Sigmoid colon (tissue), 7 donors: ENCODE data around the gene LONRF3. TPM values are rescaled to one million over a fixed set of nuclear protein-coding genes. Genes with fewer than 3 reads are reported as not detected.

Experiments
- DNase-seq: peaks from one replicate; pipeline ENCODE4 v3.0.0-alpha.2; 2019
- H3K27ac ChIP-seq, 4 donors: fragments of 200-600 bp; sonication (generic); one replicate each; pipeline ENCODE4 v1.5.1; 2016 to 2019; ENCODE audit warnings: mild to moderate bottlenecking in 1 of 4
- H3K27me3 ChIP-seq, 3 donors: fragments of 200-600 bp; sonication (generic); one replicate each; pipeline ENCODE4 v1.5.1; 2019; ENCODE audit warnings: mild to moderate bottlenecking in 1 of 3
- H3K36me3 ChIP-seq, 4 donors: fragments of 200-600 bp; sonication (generic); one replicate each; pipeline ENCODE4 v1.5.1; 2016 to 2019
- H3K4me1 ChIP-seq, 4 donors: fragments of 200-600 bp; sonication (generic); one replicate each; pipeline ENCODE4 v1.5.1; 2017 to 2019
- H3K4me3 ChIP-seq, 4 donors: fragments of 200-600 bp; sonication (generic); one replicate each; pipeline ENCODE4 v1.5.1; 2017 to 2019; ENCODE audit warnings: mild to moderate bottlenecking in 2 of 4, moderate library complexity in 1 of 4
- H3K9me3 ChIP-seq, 4 donors: fragments of 200-600 bp in 3 of 4; sonication (generic) in 3 of 4; one replicate each; pipeline versions ENCODE4 v1.5.1 to v1.6.1; 2013 to 2019
- EP300 ChIP-seq, 4 donors: sonication (generic); formaldehyde crosslinking; IDR thresholded peaks; one replicate each; pipeline ENCODE4 v1.6.1; 2017; ENCODE audit warnings: antibody characterized with exemption in 4 of 4
- POLR2A ChIP-seq, 2 donors: fragments of 450-650 bp; IDR thresholded peaks; one replicate each; pipeline ENCODE4 v1.6.1; 2016; ENCODE audit warnings: antibody characterized with exemption in 2 of 2, mild to moderate bottlenecking in 2 of 2, moderate library complexity in 2 of 2
- POLR2AphosphoS5 ChIP-seq, 4 donors: sonication (generic); formaldehyde crosslinking; IDR thresholded peaks; one replicate each; pipeline ENCODE4 v1.6.1; 2017; ENCODE audit warnings: antibody characterized with exemption in 4 of 4
- WGBS, 2 donors: extraction: QIAGEN DNeasy Blood & Tissue Kit; methylation state at CpG; one replicate each; pipeline ENCODE4 v1.1.7; 2013; 5-methylcytosine and 5-hydroxymethylcytosine counted together
- intact Hi-C: fragments of 100-400 bp; cut with DNase I; formaldehyde crosslinking; loops from one replicate; pipeline ENCODE4 v1.15.1; 2023
- polyA plus RNA-seq, 3 donors: library from polyadenylated mRNA; stranded (reverse); fragments of 200-250 nt; gene quantifications; one replicate each; pipeline ENCODE4 v1.2.3, GENCODE V29; 2013
- total RNA-seq, 4 donors: library from RNA; depleted of rRNA; stranded (reverse); fragments of >200 nt; gene quantifications; one replicate each; pipeline ENCODE4 v1.1.0, GENCODE V29; 2016
- TF ChIP-seq, protein P1 (sequence below), 4 experiments: fragments of 450-650 bp in 3 of 4; fragments of 200-600 bp in 1 of 4; IDR thresholded peaks; one replicate each; pipeline ENCODE4 v1.5.1; 2016 to 2019; ENCODE audit warnings: antibody characterized with exemption in 4 of 4, mild to moderate bottlenecking in 3 of 4, moderate library complexity in 2 of 4
- donor health status: healthy with polysubstance abuse.
- donor health status: Bipolar disorder and iron deficiency.
- donor health status: healthy.

The LONRF3 gene
- total and polyA plus RNA-seq, 7 donors, result 2.6 to 26.8 (median 14.4) TPM

DNA sequence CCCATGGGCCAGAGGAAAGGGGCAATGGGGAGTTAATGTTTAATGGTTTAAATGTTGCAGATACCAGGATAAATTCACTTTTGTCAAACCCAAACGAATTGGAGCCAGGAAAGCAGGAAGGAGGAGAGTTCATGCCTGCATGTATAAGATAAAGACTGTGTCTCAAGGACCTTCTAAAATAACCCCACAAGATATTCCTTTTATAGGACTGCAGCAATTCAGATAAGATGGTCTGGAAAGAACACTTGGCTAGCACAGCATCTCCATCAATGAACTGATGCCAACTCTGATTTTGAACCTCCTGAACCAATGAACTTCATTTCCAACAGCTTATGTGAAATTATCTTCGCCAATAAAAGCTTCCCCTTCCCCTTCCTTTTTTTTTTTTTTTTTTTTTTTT is 31.3 kb upstream of the LONRF3 start:
- H3K36me3 ChIP-seq, result no peaks in the 10 kb centered on the region
- TF ChIP-seq EP300 (IDR thresholded peaks at IDR 0.05), result no peak
- TF ChIP-seq POLR2AphosphoS5 (IDR thresholded peaks at IDR 0.05), result no peak
- TF ChIP-seq, protein P1, sequence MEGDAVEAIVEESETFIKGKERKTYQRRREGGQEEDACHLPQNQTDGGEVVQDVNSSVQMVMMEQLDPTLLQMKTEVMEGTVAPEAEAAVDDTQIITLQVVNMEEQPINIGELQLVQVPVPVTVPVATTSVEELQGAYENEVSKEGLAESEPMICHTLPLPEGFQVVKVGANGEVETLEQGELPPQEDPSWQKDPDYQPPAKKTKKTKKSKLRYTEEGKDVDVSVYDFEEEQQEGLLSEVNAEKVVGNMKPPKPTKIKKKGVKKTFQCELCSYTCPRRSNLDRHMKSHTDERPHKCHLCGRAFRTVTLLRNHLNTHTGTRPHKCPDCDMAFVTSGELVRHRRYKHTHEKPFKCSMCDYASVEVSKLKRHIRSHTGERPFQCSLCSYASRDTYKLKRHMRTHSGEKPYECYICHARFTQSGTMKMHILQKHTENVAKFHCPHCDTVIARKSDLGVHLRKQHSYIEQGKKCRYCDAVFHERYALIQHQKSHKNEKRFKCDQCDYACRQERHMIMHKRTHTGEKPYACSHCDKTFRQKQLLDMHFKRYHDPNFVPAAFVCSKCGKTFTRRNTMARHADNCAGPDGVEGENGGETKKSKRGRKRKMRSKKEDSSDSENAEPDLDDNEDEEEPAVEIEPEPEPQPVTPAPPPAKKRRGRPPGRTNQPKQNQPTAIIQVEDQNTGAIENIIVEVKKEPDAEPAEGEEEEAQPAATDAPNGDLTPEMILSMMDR (IDR thresholded peaks at IDR 0.05), result no peak
- TF ChIP-seq POLR2A (IDR thresholded peaks at IDR 0.05), result no peak
- H3K27me3 ChIP-seq, result no peaks in the 10 kb centered on the region
- H3K9me3 ChIP-seq, result no peaks in the 10 kb centered on the region
- no peak overlapping the region for H3K4me3 ChIP-seq
- DNase-seq, result no peak
- 57 to 63% methylated on average over 2 of the region's 2 CpGs for WGBS, 2 donors
- no peaks in the 10 kb centered on the region for H3K4me1 ChIP-seq
- no peak overlapping the region for H3K27ac ChIP-seq
- intact Hi-C loops, result no loop called here

DNA sequence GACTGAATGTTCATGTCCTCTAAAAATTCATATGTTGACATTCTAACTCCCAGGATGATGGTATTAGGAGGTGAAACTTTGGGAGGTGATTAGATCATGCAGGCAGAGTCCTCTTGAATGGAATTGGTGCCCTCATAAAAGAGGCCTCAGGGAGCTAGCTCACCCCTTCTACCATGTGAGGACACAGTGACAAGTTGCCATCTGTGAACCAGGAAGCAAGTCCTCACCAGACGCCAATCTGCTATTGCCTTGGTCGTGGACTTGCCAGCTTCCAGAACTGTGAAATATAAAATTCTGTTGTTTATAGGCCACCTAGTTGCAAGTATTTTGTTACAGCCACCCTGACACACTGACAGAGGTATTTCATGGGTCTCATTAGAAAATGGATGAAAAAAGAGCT is 28.5 kb upstream of the LONRF3 start:
- Histone ChIP-seq H3K4me1 (no peaks in the 10 kb centered on the region), H3K27me3 (no peaks in the 10 kb centered on the region), H3K4me3 (no peak overlapping the region), H3K27ac (peak overlapping the region in 1 of 4 donors; percentile 4), H3K36me3 (no peaks in the 10 kb centered on the region), H3K9me3 (no peaks in the 10 kb centered on the region)
- 38 to 63% methylated on average over 2 of the region's 2 CpGs for WGBS, 2 donors
- intact Hi-C loops, result no loop called here
- TF ChIP-seq, protein P1 (IDR thresholded peaks at IDR 0.05), result no peak
- no peak for TF ChIP-seq POLR2AphosphoS5 (IDR thresholded peaks at IDR 0.05)
- TF ChIP-seq EP300 (IDR thresholded peaks at IDR 0.05), result no peak
- TF ChIP-seq POLR2A (IDR thresholded peaks at IDR 0.05), result no peak
- DNase-seq, result no peak

- no peak overlapping the region for H3K4me3 ChIP-seq
- DNase-seq, result no peak
- no peak overlapping the region for H3K27ac ChIP-seq
- no peaks in the 10 kb centered on the region for H3K36me3 ChIP-seq
- 76 to 90% methylated on average over 1 of the region's 1 CpG for WGBS, 2 donors
- intact Hi-C loops, result no loop called here
- H3K9me3 ChIP-seq, result no peaks in the 10 kb centered on the region
- TF ChIP-seq EP300 (IDR thresholded peaks at IDR 0.05), result no peak
- TF ChIP-seq POLR2AphosphoS5 (IDR thresholded peaks at IDR 0.05), result no peak
- TF ChIP-seq, protein P1 (IDR thresholded peaks at IDR 0.05), result no peak
- no peaks in the 10 kb centered on the region for H3K4me1 ChIP-seq
- no peaks in the 10 kb centered on the region for H3K27me3 ChIP-seq
These were observed 26.1 kb upstream of the LONRF3 start for GRCh38 chrX:118948270-118948669.

GRCh38 chrX:118961866-118962560 is 12.4 kb upstream of the LONRF3 start:
- Histone ChIP-seq H3K27me3 (no peaks in the 10 kb centered on the region), H3K9me3 (no peaks in the 10 kb centered on the region), H3K36me3 (no peaks in the 10 kb centered on the region), H3K27ac (no peak overlapping the region), H3K4me3 (no peak overlapping the region), H3K4me1 (no peaks in the 10 kb centered on the region)
- intact Hi-C loops, result no loop called here
- DNase-seq, result no peak
- 73 to 75% methylated on average over 4 of the region's 4 CpGs for WGBS, 2 donors
- TF ChIP-seq EP300 (IDR thresholded peaks at IDR 0.05) (no peak), POLR2AphosphoS5 (IDR thresholded peaks at IDR 0.05) (no peak), POLR2A (IDR thresholded peaks at IDR 0.05) (no peak)
- TF ChIP-seq, protein P1 (IDR thresholded peaks at IDR 0.05), result no peak

- WGBS, 2 donors, result 91 to 96% methylated on average over 2 of the region's 2 CpGs
- intact Hi-C loops, result no loop called here
These were observed 11.3 kb upstream of the LONRF3 start for GRCh38 chrX:118963159-118963558.

More at GRCh38 chrX:118963159-118963558, 11.3 kb upstream of the LONRF3 start:
- Histone ChIP-seq H3K27me3 (no peaks in the 10 kb centered on the region), H3K9me3 (no peaks in the 10 kb centered on the region), H3K36me3 (no peaks in the 10 kb centered on the region), H3K27ac (no peak overlapping the region), H3K4me1 (no peaks in the 10 kb centered on the region), H3K4me3 (no peak overlapping the region)
- TF ChIP-seq, protein P1 (IDR thresholded peaks at IDR 0.05), result no peak
- TF ChIP-seq POLR2AphosphoS5 (IDR thresholded peaks at IDR 0.05) (no peak), POLR2A (IDR thresholded peaks at IDR 0.05) (no peak), EP300 (IDR thresholded peaks at IDR 0.05) (no peak)
- no peak for DNase-seq
